Measurements from ENCODE around the gene ZNF512. TPM values are rescaled to one million over a fixed set of nuclear protein-coding genes. Genes with fewer than 3 reads are reported as not detected.

Gene ZNF512
- polyA plus RNA-seq, 1 of the 3 experiments (the other 2 are of a cell fraction), result 22.3 TPM

- TF ChIP-seq RAD21 (IDR thresholded peaks at IDR 0.05; ENCODE audit: low read length) (no peak), RFX5 (IDR thresholded peaks at IDR 0.05; ENCODE audit: low read length) (no peak), FOXJ3 (CRISPR knock-in tag; IDR thresholded peaks at IDR 0.05) (no peak)
Observed at GRCh38 chr2:27606611-27607010, 23.8 kb downstream of the ZNF512 start (continued).

- CTCF ChIA-PET, result no interaction called here
- POLR2A ChIA-PET, result interaction anchor here (1.1 kb wide), 1 partner anchor 31 kb away, joined by 5 read pairs; the partner anchor contains the start of gene ZNF512
- no peaks in the 10 kb centered on the region for H3K4me1 ChIP-seq (ENCODE audit: control insufficient read depth in 1 of 2, insufficient read depth in 2 of 2, low read depth in 1 of 2, low read length in 1 of 2)
- H3K79me2 ChIP-seq (ENCODE audit: insufficient read depth), result peaks cover 42% of the 10 kb centered on the region
- no peak overlapping the region for H3K4me3 ChIP-seq (ENCODE audit: low read depth in 2 of 2, low read length in 1 of 2)
- no peak overlapping the region for H3K4me2 ChIP-seq
- H3K27me3 ChIP-seq (ENCODE audit: insufficient read depth), result no peaks in the 10 kb centered on the region
- H3K36me3 ChIP-seq (replicated peaks in 1 of 2; ENCODE audit: control insufficient read depth in 1 of 2, insufficient read depth in 2 of 2, low read length in 1 of 2), result peaks cover 65 to 79% of the 10 kb centered on the region in 2 experiments
- no peaks in the 10 kb centered on the region for H3K9me2 ChIP-seq
- no peaks in the 10 kb centered on the region for H4K20me1 ChIP-seq (ENCODE audit: insufficient read depth)
- no peak overlapping the region for H3K9ac ChIP-seq
- no peaks in the 10 kb centered on the region for H3F3A ChIP-seq (replicated peaks; ENCODE audit: insufficient read depth)
- no peak overlapping the region for H2AFZ ChIP-seq (ENCODE audit: low read depth)
- TF ChIP-seq EP300 (IDR thresholded peaks at IDR 0.05; ENCODE audit: borderline replicate concordance in 1 of 2, low read depth in 1 of 2, low read length in 1 of 2) (no peak), RXRA (IDR thresholded peaks at IDR 0.05; ENCODE audit: borderline replicate concordance, low read depth) (no peak), MEF2A (IDR thresholded peaks at IDR 0.05; ENCODE audit: borderline replicate concordance, low read depth) (no peak), TCF12 (IDR thresholded peaks at IDR 0.05) (no peak), FOXM1 (IDR thresholded peaks at IDR 0.05; ENCODE audit: low read depth) (no peak), POLR2AphosphoS5 (IDR thresholded peaks at IDR 0.05; ENCODE audit: low read depth, low read length) (no peak), NFIC (IDR thresholded peaks at IDR 0.05; ENCODE audit: borderline replicate concordance) (no peak), TAF1 (IDR thresholded peaks at IDR 0.05; ENCODE audit: borderline replicate concordance, low read depth, low read length) (no peak), SMC3 (IDR thresholded peaks at IDR 0.05; ENCODE audit: low read depth, low read length) (no peak), REST (IDR thresholded peaks at IDR 0.05; ENCODE audit: low read depth, low read length) (no peak), TEAD4 (IDR thresholded peaks at IDR 0.05; ENCODE audit: borderline replicate concordance, insufficient read depth) (no peak), MXI1 (IDR thresholded peaks at IDR 0.05; ENCODE audit: low read depth, low read length) (no peak), ELF1 (IDR thresholded peaks at IDR 0.05) (no peak), YY1 (IDR thresholded peaks at IDR 0.05; ENCODE audit: low read depth) (no peak)
- H3K9me3 ChIP-seq, result no peaks in the 10 kb centered on the region
- H3K27ac ChIP-seq (ENCODE audit: low read depth in 2 of 2, low read length in 1 of 2), result no peak overlapping the region
- 94% methylated on average over 2 of the region's 2 CpGs for WGBS (ENCODE audit: low lambda C conversion rate)
- DNase-seq, result no peak
Observed at GRCh38 chr2:27613985-27614384, 31.1 kb downstream of the ZNF512 start.
